Caco-2 (cell line): ENCODE measurements around the gene MIEN1. TPM values are rescaled to one million over a fixed set of nuclear protein-coding genes. Genes with fewer than 3 reads are reported as not detected.

Source experiments
- BruUV-seq: library from RNA; stranded (reverse); fragments of 400-500 nt; replicated peaks from 2 replicates; lab custom pipeline; 2021; lab: Mats Ljungman, UMichigan
- CTCF ChIA-PET: fragments of 300-600 bp; sonication (Branson Sonifier 250); formaldehyde crosslinking; loops from one replicate; lab custom pipeline; 2022; ENCODE audit warnings: antibody characterized with exemption; lab: Charles Lee
- POLR2A ChIA-PET: fragments of 300-600 bp; sonication (Branson Sonifier 250); formaldehyde crosslinking; loops from one replicate; lab custom pipeline; 2022; ENCODE audit warnings: antibody characterized with exemption; lab: Charles Lee
- DNase-seq, 2 experiments: peaks; one replicate each; pipeline versions ENCODE4 v3.0.0 to v3.0.0-alpha.2; 2020 to 2022
- H3K27me3 ChIP-seq: replicated peaks from 2 replicates; pipeline ENCODE4 v1.6.0; 2011; ENCODE audit warnings: low read length; ENCODE audit not compliant: control insufficient read depth, insufficient read depth
- H3K36me3 ChIP-seq: 2 replicates; pipeline ENCODE4 v1.5.1; 2011; ENCODE audit warnings: low read length; ENCODE audit not compliant: control insufficient read depth, insufficient read depth
- H3K4me1 ChIP-seq: fragments of 250-450 bp; sonication (Bioruptor Pico); 2 replicates; pipeline ENCODE4 v1.5.1; 2020; ENCODE audit warnings: mild to moderate bottlenecking
- H3K4me3 ChIP-seq: 2 replicates; pipeline ENCODE4 v1.5.1; 2011; ENCODE audit warnings: low read depth, mild to moderate bottlenecking, control low read depth, low read length
- H3K9me3 ChIP-seq: fragments of 250-450 bp; sonication (Bioruptor Pico); 2 replicates; pipeline ENCODE4 v1.5.1; 2020; ENCODE audit warnings: mild to moderate bottlenecking, moderate library complexity
- H3K27ac Mint-ChIP-seq: one replicate; pipeline ENCODE4 v1.8.0; 2022; ENCODE audit warnings: mixed read lengths; ENCODE audit not compliant: unreplicated experiment
- H3K27me3 Mint-ChIP-seq: one replicate; pipeline ENCODE4 v1.8.0; 2022; ENCODE audit warnings: mixed read lengths; ENCODE audit not compliant: insufficient read depth, unreplicated experiment
- H3K36me3 Mint-ChIP-seq: one replicate; pipeline ENCODE4 v1.8.0; 2022; ENCODE audit warnings: mild to moderate bottlenecking, mixed read lengths; ENCODE audit not compliant: insufficient read depth, unreplicated experiment
- H3K4me1 Mint-ChIP-seq: one replicate; pipeline ENCODE4 v1.8.0; 2022; ENCODE audit warnings: low read depth, mixed read lengths; ENCODE audit not compliant: unreplicated experiment
- H3K4me3 Mint-ChIP-seq: one replicate; pipeline ENCODE4 v1.8.0; 2022; ENCODE audit warnings: mild to moderate bottlenecking, moderate library complexity, mixed read lengths; ENCODE audit not compliant: unreplicated experiment
- H3K9me3 Mint-ChIP-seq: one replicate; pipeline ENCODE4 v1.8.0; 2022; ENCODE audit warnings: mixed read lengths; ENCODE audit not compliant: unreplicated experiment
- CTCF ChIP-seq, 2 experiments: fragments of 200-600 bp in 1 of 2; IDR thresholded peaks; 1 replicate in 1 of 2; 2 replicates in 1 of 2; pipeline versions ENCODE4 v1.5.1 to v1.8.0; 2011 to 2022; ENCODE audit warnings: antibody characterized with exemption in 1 of 2, control low read depth in 1 of 2, inconsistent platforms in 1 of 2, low read depth in 1 of 2, low read length in 1 of 2, mild to moderate bottlenecking in 1 of 2, moderate library complexity in 1 of 2; ENCODE audit not compliant: insufficient read depth in 1 of 2, severe bottlenecking in 1 of 2, unreplicated experiment in 1 of 2
- intact Hi-C: fragments of 100-400 bp; cut with micrococcal nuclease; formaldehyde crosslinking; loops from one replicate; pipeline ENCODE4 v1.10.0; 2022; ENCODE audit not compliant: unreplicated experiment
- total RNA-seq: library from RNA; stranded (reverse); gene quantifications from 2 replicates; pipeline ENCODE4 v1.2.3, GENCODE V29; 2022

Gene MIEN1
- total RNA-seq, 1 experiment from 2014 or later = 42.9 TPM

GRCh38 chr17:39755554-39756379, 25.4 kb upstream of the MIEN1 start:
- DNase-seq = no peak
- no peak for TF ChIP-seq CTCF (IDR thresholded peaks at IDR 0.05; ENCODE audit: insufficient read depth in 1 of 2, low read depth in 1 of 2, low read length in 1 of 2, severe bottlenecking in 1 of 2, unreplicated experiment in 1 of 2)
- Mint-ChIP-seq H3K9me3 (no peaks in the 10 kb centered on the region), H3K4me3 (peak overlapping the region; percentile 29), H3K4me1 (peaks cover 8% of the 10 kb centered on the region), H3K27ac (no peak overlapping the region), H3K36me3 (no peaks in the 10 kb centered on the region), H3K27me3 (peaks cover 4% of the 10 kb centered on the region)
- Histone ChIP-seq H3K4me3 (no peak overlapping the region), H3K27me3 (no peaks in the 10 kb centered on the region), H3K9me3 (no peaks in the 10 kb centered on the region), H3K4me1 (peaks cover 9% of the 10 kb centered on the region), H3K36me3 (no peaks in the 10 kb centered on the region)
- ChIA-PET POLR2A (interaction anchor here (0.6 to 1.0 kb wide), 2 partner anchors 51 to 68 kb away, joined by 3 to 9 read pairs; partner anchors contain the start of gene PGAP3), CTCF (interaction anchor here (0.6 to 2.0 kb wide), 6 partner anchors 16 to 134 kb away, joined by 3 to 15 read pairs (median 4); partner anchors contain the start of genes MIEN1 and PPP1R1B)
- intact Hi-C loops = loop anchor here (2.0 to 10.0 kb wide), 2 partner anchors 109 to 201 kb away; partner anchors contain the start of gene IKZF3
- no TSS peak for BruUV-seq

- BruUV-seq = TSS peak; percentile 51
- ChIA-PET POLR2A (interaction anchor here (1.0 to 1.8 kb wide), 2 partner anchors 16 to 68 kb away, joined by 3 to 12 read pairs; partner anchors contain the start of gene PGAP3), CTCF (interaction anchor here (0.6 to 2.4 kb wide), 6 partner anchors 16 to 228 kb away, joined by 3 to 15 read pairs (median 6); partner anchors contain the start of gene MIEN1)
- Mint-ChIP-seq H3K36me3 (no peaks in the 10 kb centered on the region), H3K4me1 (peaks cover 8% of the 10 kb centered on the region), H3K27me3 (peaks cover 4% of the 10 kb centered on the region), H3K9me3 (no peaks in the 10 kb centered on the region), H3K4me3 (peak overlapping the region; percentile 71), H3K27ac (no peak overlapping the region)
- no peaks in the 10 kb centered on the region for H3K27me3 ChIP-seq
- H3K36me3 ChIP-seq = no peaks in the 10 kb centered on the region
- TF ChIP-seq CTCF (IDR thresholded peaks at IDR 0.05; ENCODE audit: insufficient read depth in 1 of 2, low read depth in 1 of 2, low read length in 1 of 2, severe bottlenecking in 1 of 2, unreplicated experiment in 1 of 2) = no peak
- no peak for DNase-seq
- no peaks in the 10 kb centered on the region for H3K9me3 ChIP-seq
- intact Hi-C loops = loop anchor here (1.0 to 10.0 kb wide), 5 partner anchors 16 to 200 kb away; partner anchors contain the start of genes IKZF3 and MIEN1
- H3K4me3 ChIP-seq = peak overlapping the region; percentile 85
- peaks cover 16% of the 10 kb centered on the region for H3K4me1 ChIP-seq
Observed at GRCh38 chr17:39754958-39755553, 24.7 kb upstream of the MIEN1 start.
